GM23338 (cell line): ENCODE data around the gene SPIRE2. TPM values are rescaled to one million over a fixed set of nuclear protein-coding genes. Genes with fewer than 3 reads are reported as not detected.

ENCODE experiments used
- ATAC-seq: fragments of 200-7000 bp; cut with Tn5 transposase; 3 replicates; pipeline ENCODE4 v1.9.1; 2020
- DNase-seq: peaks from one replicate; pipeline ENCODE4 v3.0.0-alpha.2; 2015; ENCODE audit warnings: low spot score
- H2AFZ ChIP-seq: fragments of 200-600 bp; sonication (generic); 2 replicates; pipeline ENCODE4 v1.8.0; 2016; ENCODE audit warnings: antibody characterized with exemption, mild to moderate bottlenecking, moderate library complexity
- H3F3A ChIP-seq: fragments of 200-600 bp; sonication (generic); replicated peaks from 2 replicates; pipeline ENCODE4 v1.8.0; 2017; ENCODE audit warnings: antibody characterized with exemption, mixed run types, low read depth
- H3K27ac ChIP-seq: fragments of 200-600 bp; sonication (generic); 2 replicates; pipeline ENCODE4 v1.6.1; 2016; ENCODE audit warnings: low read depth
- H3K27me3 ChIP-seq: fragments of 200-600 bp; sonication (generic); 2 replicates; pipeline ENCODE4 v1.8.0; 2016; ENCODE audit warnings: mild to moderate bottlenecking, mixed run types, moderate library complexity; ENCODE audit not compliant: insufficient read depth
- H3K36me3 ChIP-seq: fragments of 200-600 bp; sonication (generic); 2 replicates; pipeline ENCODE4 v1.8.0; 2016; ENCODE audit warnings: mild to moderate bottlenecking; ENCODE audit not compliant: insufficient read depth
- H3K4me1 ChIP-seq: fragments of 200-600 bp; sonication (generic); 2 replicates; pipeline ENCODE4 v1.8.0; 2016; ENCODE audit warnings: mild to moderate bottlenecking, moderate library complexity; ENCODE audit not compliant: insufficient read depth
- H3K4me2 ChIP-seq: fragments of 200-600 bp; sonication (generic); 2 replicates; pipeline ENCODE4 v1.7.1; 2017; ENCODE audit warnings: mixed run types
- H3K4me3 ChIP-seq: fragments of 200-600 bp; sonication (generic); 2 replicates; pipeline ENCODE4 v1.6.1; 2016; ENCODE audit warnings: mixed run types
- H3K79me2 ChIP-seq: fragments of 200-600 bp; sonication (generic); replicated peaks from 2 replicates; pipeline ENCODE4 v1.8.0; 2017; ENCODE audit warnings: mild to moderate bottlenecking; ENCODE audit not compliant: insufficient read depth
- H3K9me2 ChIP-seq: fragments of 200-600 bp; sonication (generic); 2 replicates; pipeline ENCODE4 v1.8.0; 2017; ENCODE audit not compliant: insufficient read depth
- H4K20me1 ChIP-seq: fragments of 200-600 bp; sonication (generic); replicated peaks from 2 replicates; pipeline ENCODE4 v1.8.0; 2017; ENCODE audit warnings: mild to moderate bottlenecking; ENCODE audit not compliant: insufficient read depth
- H3K27ac Mint-ChIP-seq: 2 replicates; pipeline ENCODE4 v1.8.0; 2020; ENCODE audit warnings: inconsistent platforms, mild to moderate bottlenecking, moderate library complexity, mixed read lengths
- H3K27me3 Mint-ChIP-seq: 3 replicates; pipeline ENCODE4 v1.8.0; 2022; ENCODE audit warnings: low read depth, mild to moderate bottlenecking, moderate library complexity, mixed read lengths, inconsistent platforms; ENCODE audit not compliant: insufficient read depth, poor library complexity
- H3K36me3 Mint-ChIP-seq: 3 replicates; pipeline ENCODE4 v1.8.0; 2021; ENCODE audit warnings: low read depth, mild to moderate bottlenecking, inconsistent platforms, moderate library complexity, mixed read lengths
- H3K4me1 Mint-ChIP-seq: 3 replicates; pipeline ENCODE4 v1.8.0; 2020; ENCODE audit warnings: mild to moderate bottlenecking, inconsistent platforms, mixed read lengths
- H3K4me3 Mint-ChIP-seq: 3 replicates; pipeline ENCODE4 v1.8.0; 2021; ENCODE audit warnings: moderate library complexity, mild to moderate bottlenecking, inconsistent platforms, mixed read lengths
- H3K9me3 Mint-ChIP-seq: 3 replicates; pipeline ENCODE4 v1.8.0; 2020; ENCODE audit warnings: moderate library complexity, mild to moderate bottlenecking, inconsistent platforms, mixed read lengths
- CREB1 ChIP-seq: fragments of 250-450 bp; sonication (Bioruptor Pico); IDR thresholded peaks from 2 replicates; pipeline ENCODE4 v1.5.0; 2020; ENCODE audit warnings: low read depth, mild to moderate bottlenecking, moderate library complexity
- EZH2 ChIP-seq: fragments of 200-600 bp; sonication (generic); IDR thresholded peaks from one replicate; pipeline ENCODE4 v1.8.0; 2017; ENCODE audit warnings: antibody characterized with exemption, mild to moderate bottlenecking, low read depth; ENCODE audit not compliant: unreplicated experiment
- EZH2phosphoT487 ChIP-seq: fragments of 200-600 bp; sonication (generic); IDR thresholded peaks from one replicate; pipeline ENCODE4 v1.8.1; 2018; ENCODE audit warnings: antibody characterized with exemption; ENCODE audit not compliant: unreplicated experiment
- JUNB ChIP-seq: IDR thresholded peaks from one replicate; pipeline ENCODE4 v1.6.1; 2016; ENCODE audit warnings: antibody characterized with exemption; ENCODE audit not compliant: unreplicated experiment
- NANOG ChIP-seq: IDR thresholded peaks from 2 replicates; pipeline ENCODE4 v1.6.1; 2016; ENCODE audit warnings: antibody characterized with exemption, borderline replicate concordance
- POLR2AphosphoS5 ChIP-seq: IDR thresholded peaks from 2 replicates; pipeline ENCODE4 v1.6.1; 2016; ENCODE audit warnings: antibody characterized with exemption, low read depth
- STAT1 ChIP-seq: IDR thresholded peaks from one replicate; pipeline ENCODE4 v1.6.1; 2016; ENCODE audit warnings: antibody characterized with exemption; ENCODE audit not compliant: unreplicated experiment
- ZNF114 ChIP-seq: fragments of 250-450 bp; sonication (Bioruptor Pico); IDR thresholded peaks from 2 replicates; pipeline ENCODE4 v1.5.0; 2020; ENCODE audit warnings: mild to moderate bottlenecking, moderate library complexity
- ZNF331 ChIP-seq: fragments of 250-450 bp; sonication (Bioruptor Pico); IDR thresholded peaks from 2 replicates; pipeline ENCODE4 v1.5.0; 2020; ENCODE audit warnings: low read depth, mild to moderate bottlenecking, moderate library complexity
- polyA plus RNA-seq: library from polyadenylated mRNA; unstranded; fragments of >200 nt; fragmentation: Nextera tagmentation; extraction: Ambion mirVana; gene quantifications from 2 replicates; pipeline ENCODE4 v1.2.1, GENCODE V29; 2016
- total RNA-seq: library from RNA; depleted of rRNA; stranded (reverse); fragments of >200 nt; shearing (Covaris generic); gene quantifications from 2 replicates; pipeline ENCODE4 v1.2.3, GENCODE V29; 2014
- TF ChIP-seq, protein P1 (sequence below): IDR thresholded peaks from one replicate; pipeline ENCODE4 v1.6.1; 2018; ENCODE audit warnings: antibody characterized with exemption; ENCODE audit not compliant: unreplicated experiment
- TF ChIP-seq, protein P2 (sequence below): fragments of 250-450 bp; sonication (Bioruptor Pico); IDR thresholded peaks from 2 replicates; pipeline ENCODE4 v1.5.0; 2020; ENCODE audit warnings: mild to moderate bottlenecking, moderate library complexity
- TF ChIP-seq, protein P3 (sequence below): IDR thresholded peaks from 2 replicates; pipeline ENCODE4 v1.6.1; 2016; ENCODE audit warnings: antibody characterized with exemption

Gene SPIRE2
- total and polyA plus RNA-seq, 2 experiments from 2014 or later = 5.0 to 15.2 TPM

DNA sequence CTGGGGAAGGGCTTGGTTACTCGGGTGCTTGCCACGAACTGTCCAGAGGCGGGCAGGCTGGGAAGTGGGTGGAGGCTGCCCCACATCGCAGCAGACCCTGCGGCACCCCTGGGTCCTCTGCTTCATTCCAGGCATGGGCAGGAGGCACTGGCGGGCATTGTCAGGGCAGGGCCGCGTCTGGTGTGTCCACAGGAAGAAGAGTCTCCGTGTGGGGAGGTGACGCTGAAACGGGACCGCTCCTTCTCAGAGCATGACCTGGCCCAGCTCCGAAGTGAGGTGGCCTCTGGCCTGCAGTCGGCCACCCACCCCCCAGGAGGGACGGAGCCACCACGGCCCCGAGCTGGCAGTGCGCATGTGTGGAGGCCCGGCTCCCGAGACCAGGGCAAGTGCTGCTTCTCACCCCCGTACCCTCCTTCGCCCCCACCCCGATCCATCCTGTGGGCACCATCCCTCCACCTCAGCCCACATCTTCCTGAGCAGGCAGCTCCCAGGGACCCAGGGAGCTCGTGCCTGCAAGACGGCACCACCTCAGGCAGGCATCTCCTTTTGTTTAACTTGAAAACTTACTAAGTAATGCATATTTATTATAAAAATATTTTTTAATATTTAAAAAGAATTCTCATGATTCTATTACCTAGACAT, 30.8 kb downstream of the SPIRE2 start:
- DNase-seq (no peak), ATAC-seq (no peak)
- peaks cover 5% of the 10 kb centered on the region; the same call in 1 of the 3 replicates for H3K36me3 Mint-ChIP-seq
- Histone ChIP-seq H3K4me2 (no peak overlapping the region), H3K36me3 (no peaks in the 10 kb centered on the region), H2AFZ (no peak overlapping the region), H3K4me3 (no peak overlapping the region), H3K27ac (no peak overlapping the region), H3K9me2 (no peaks in the 10 kb centered on the region), H3F3A (peaks cover 8% of the 10 kb centered on the region; the same call in 1 of the 2 replicates), H3K79me2 (no peaks in the 10 kb centered on the region), H3K27me3 (no peaks in the 10 kb centered on the region), H3K4me1 (no peaks in the 10 kb centered on the region), H4K20me1 (peaks cover 6% of the 10 kb centered on the region)
- H3K4me3 Mint-ChIP-seq = no peak overlapping the region
- no peak overlapping the region for H3K27ac Mint-ChIP-seq
- no peak for TF ChIP-seq ZNF114 (CRISPR knock-in tag)
- TF ChIP-seq, protein P1, sequence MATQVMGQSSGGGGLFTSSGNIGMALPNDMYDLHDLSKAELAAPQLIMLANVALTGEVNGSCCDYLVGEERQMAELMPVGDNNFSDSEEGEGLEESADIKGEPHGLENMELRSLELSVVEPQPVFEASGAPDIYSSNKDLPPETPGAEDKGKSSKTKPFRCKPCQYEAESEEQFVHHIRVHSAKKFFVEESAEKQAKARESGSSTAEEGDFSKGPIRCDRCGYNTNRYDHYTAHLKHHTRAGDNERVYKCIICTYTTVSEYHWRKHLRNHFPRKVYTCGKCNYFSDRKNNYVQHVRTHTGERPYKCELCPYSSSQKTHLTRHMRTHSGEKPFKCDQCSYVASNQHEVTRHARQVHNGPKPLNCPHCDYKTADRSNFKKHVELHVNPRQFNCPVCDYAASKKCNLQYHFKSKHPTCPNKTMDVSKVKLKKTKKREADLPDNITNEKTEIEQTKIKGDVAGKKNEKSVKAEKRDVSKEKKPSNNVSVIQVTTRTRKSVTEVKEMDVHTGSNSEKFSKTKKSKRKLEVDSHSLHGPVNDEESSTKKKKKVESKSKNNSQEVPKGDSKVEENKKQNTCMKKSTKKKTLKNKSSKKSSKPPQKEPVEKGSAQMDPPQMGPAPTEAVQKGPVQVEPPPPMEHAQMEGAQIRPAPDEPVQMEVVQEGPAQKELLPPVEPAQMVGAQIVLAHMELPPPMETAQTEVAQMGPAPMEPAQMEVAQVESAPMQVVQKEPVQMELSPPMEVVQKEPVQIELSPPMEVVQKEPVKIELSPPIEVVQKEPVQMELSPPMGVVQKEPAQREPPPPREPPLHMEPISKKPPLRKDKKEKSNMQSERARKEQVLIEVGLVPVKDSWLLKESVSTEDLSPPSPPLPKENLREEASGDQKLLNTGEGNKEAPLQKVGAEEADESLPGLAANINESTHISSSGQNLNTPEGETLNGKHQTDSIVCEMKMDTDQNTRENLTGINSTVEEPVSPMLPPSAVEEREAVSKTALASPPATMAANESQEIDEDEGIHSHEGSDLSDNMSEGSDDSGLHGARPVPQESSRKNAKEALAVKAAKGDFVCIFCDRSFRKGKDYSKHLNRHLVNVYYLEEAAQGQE = no peak
- no peak for TF ChIP-seq STAT1
- no peak for TF ChIP-seq EZH2
- TF ChIP-seq CREB1 (CRISPR knock-in tag) = no peak
- no peak for TF ChIP-seq POLR2AphosphoS5
- no peak for TF ChIP-seq ZNF331 (CRISPR knock-in tag)
- TF ChIP-seq JUNB = no peak
- no peak for TF ChIP-seq EZH2phosphoT487
- TF ChIP-seq, protein P2, sequence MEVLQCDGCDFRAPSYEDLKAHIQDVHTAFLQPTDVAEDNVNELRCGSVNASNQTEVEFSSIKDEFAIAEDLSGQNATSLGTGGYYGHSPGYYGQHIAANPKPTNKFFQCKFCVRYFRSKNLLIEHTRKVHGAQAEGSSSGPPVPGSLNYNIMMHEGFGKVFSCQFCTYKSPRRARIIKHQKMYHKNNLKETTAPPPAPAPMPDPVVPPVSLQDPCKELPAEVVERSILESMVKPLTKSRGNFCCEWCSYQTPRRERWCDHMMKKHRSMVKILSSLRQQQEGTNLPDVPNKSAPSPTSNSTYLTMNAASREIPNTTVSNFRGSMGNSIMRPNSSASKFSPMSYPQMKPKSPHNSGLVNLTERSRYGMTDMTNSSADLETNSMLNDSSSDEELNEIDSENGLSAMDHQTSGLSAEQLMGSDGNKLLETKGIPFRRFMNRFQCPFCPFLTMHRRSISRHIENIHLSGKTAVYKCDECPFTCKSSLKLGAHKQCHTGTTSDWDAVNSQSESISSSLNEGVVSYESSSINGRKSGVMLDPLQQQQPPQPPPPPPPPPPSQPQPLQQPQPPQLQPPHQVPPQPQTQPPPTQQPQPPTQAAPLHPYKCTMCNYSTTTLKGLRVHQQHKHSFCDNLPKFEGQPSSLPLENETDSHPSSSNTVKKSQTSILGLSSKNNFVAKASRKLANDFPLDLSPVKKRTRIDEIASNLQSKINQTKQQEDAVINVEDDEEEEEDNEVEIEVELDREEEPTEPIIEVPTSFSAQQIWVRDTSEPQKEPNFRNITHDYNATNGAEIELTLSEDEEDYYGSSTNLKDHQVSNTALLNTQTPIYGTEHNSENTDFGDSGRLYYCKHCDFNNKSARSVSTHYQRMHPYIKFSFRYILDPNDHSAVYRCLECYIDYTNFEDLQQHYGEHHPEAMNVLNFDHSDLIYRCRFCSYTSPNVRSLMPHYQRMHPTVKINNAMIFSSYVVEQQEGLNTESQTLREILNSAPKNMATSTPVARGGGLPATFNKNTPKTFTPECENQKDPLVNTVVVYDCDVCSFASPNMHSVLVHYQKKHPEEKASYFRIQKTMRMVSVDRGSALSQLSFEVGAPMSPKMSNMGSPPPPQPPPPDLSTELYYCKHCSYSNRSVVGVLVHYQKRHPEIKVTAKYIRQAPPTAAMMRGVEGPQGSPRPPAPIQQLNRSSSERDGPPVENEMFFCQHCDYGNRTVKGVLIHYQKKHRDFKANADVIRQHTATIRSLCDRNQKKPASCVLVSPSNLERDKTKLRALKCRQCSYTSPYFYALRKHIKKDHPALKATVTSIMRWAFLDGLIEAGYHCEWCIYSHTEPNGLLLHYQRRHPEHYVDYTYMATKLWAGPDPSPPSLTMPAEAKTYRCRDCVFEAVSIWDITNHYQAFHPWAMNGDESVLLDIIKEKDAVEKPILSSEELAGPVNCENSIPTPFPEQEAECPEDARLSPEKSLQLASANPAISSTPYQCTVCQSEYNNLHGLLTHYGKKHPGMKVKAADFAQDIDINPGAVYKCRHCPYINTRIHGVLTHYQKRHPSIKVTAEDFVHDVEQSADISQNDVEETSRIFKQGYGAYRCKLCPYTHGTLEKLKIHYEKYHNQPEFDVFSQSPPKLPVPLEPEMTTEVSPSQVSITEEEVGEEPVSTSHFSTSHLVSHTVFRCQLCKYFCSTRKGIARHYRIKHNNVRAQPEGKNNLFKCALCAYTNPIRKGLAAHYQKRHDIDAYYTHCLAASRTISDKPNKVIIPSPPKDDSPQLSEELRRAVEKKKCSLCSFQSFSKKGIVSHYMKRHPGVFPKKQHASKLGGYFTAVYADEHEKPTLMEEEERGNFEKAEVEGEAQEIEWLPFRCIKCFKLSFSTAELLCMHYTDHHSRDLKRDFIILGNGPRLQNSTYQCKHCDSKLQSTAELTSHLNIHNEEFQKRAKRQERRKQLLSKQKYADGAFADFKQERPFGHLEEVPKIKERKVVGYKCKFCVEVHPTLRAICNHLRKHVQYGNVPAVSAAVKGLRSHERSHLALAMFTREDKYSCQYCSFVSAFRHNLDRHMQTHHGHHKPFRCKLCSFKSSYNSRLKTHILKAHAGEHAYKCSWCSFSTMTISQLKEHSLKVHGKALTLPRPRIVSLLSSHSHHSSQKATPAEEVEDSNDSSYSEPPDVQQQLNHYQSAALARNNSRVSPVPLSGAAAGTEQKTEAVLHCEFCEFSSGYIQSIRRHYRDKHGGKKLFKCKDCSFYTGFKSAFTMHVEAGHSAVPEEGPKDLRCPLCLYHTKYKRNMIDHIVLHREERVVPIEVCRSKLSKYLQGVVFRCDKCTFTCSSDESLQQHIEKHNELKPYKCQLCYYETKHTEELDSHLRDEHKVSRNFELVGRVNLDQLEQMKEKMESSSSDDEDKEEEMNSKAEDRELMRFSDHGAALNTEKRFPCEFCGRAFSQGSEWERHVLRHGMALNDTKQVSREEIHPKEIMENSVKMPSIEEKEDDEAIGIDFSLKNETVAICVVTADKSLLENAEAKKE = no peak
- no peak for TF ChIP-seq NANOG
- TF ChIP-seq, protein P3, sequence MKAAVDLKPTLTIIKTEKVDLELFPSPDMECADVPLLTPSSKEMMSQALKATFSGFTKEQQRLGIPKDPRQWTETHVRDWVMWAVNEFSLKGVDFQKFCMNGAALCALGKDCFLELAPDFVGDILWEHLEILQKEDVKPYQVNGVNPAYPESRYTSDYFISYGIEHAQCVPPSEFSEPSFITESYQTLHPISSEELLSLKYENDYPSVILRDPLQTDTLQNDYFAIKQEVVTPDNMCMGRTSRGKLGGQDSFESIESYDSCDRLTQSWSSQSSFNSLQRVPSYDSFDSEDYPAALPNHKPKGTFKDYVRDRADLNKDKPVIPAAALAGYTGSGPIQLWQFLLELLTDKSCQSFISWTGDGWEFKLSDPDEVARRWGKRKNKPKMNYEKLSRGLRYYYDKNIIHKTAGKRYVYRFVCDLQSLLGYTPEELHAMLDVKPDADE = no peak
- H3K9me3 Mint-ChIP-seq = no peaks in the 10 kb centered on the region; the same call in 2 of the 3 replicates
- H3K4me1 Mint-ChIP-seq = no peaks in the 10 kb centered on the region
- peaks cover 1% of the 10 kb centered on the region for H3K27me3 Mint-ChIP-seq
